Right atrium auricular region (tissue), 2 donors: ENCODE measurements around the gene PNP. TPM values are rescaled to one million over a fixed set of nuclear protein-coding genes. Genes with fewer than 3 reads are reported as not detected.
"Not testable (repeated sequence)": the region's sequence is repeated elsewhere in the genome, so short reads cannot be mapped to it uniquely, and the experiment has no call there.

Source experiments
- DNase-seq: peaks from one replicate; pipeline ENCODE4 v3.0.0-alpha.2; 2019; ENCODE audit warnings: low spot score
- H3K27ac ChIP-seq, 2 donors: fragments of 200-600 bp; sonication (generic); 1 replicate in 1 of 2; 2 replicates in 1 of 2; pipeline ENCODE4 v1.5.1; 2016 to 2019
- H3K27me3 ChIP-seq, 2 donors: fragments of 200-600 bp; sonication (generic); one replicate each; pipeline versions ENCODE4 v1.5.1 to v1.6.0; 2017 to 2019
- H3K36me3 ChIP-seq: fragments of 200-600 bp; sonication (generic); one replicate; pipeline ENCODE4 v1.5.1; 2016
- H3K4me1 ChIP-seq, 2 donors: fragments of 200-600 bp; sonication (generic); one replicate each; pipeline versions ENCODE4 v1.5.1 to v1.6.0; 2017 to 2019
- H3K4me3 ChIP-seq, 2 donors: fragments of 200-600 bp; sonication (generic); 1 replicate in 1 of 2; 2 replicates in 1 of 2; pipeline ENCODE4 v1.5.1; 2017 to 2019; ENCODE audit warnings: mild to moderate bottlenecking in 1 of 2, moderate library complexity in 1 of 2
- H3K9me3 ChIP-seq, 2 donors: fragments of 200-600 bp; sonication (generic); one replicate each; pipeline ENCODE4 v1.5.1; 2019
- CTCF ChIP-seq, 2 donors: fragments of 200-600 bp; sonication (generic); IDR thresholded peaks; one replicate each; pipeline ENCODE4 v1.5.1; 2019; ENCODE audit warnings: antibody characterized with exemption in 2 of 2
- total RNA-seq, 2 donors: library from RNA; depleted of rRNA; stranded (reverse); fragments of >200 nt; gene quantifications; one replicate each; pipeline ENCODE4 v1.1.0, GENCODE V29; 2016

The PNP gene
- total RNA-seq, 2 donors from 2014 or later: 7.4 to 25.2 TPM

- TF ChIP-seq CTCF (IDR thresholded peaks at IDR 0.05): no peak
- H3K27me3 ChIP-seq: no peaks in the 10 kb centered on the region
- no peak for DNase-seq
- no peaks in the 10 kb centered on the region for H3K36me3 ChIP-seq
- no peaks in the 10 kb centered on the region for H3K4me1 ChIP-seq
- H3K9me3 ChIP-seq: no peaks in the 10 kb centered on the region
- no peak overlapping the region for H3K4me3 ChIP-seq
- peak overlapping the region in 1 of 2 donors; percentile 15 for H3K27ac ChIP-seq
Measured at GRCh38 chr14:20498622-20499021, 29.4 kb downstream of the PNP start.

GRCh38 chr14:20499108-20499507 is 29.9 kb downstream of the PNP start:
- H3K36me3 ChIP-seq: no peaks in the 10 kb centered on the region
- TF ChIP-seq CTCF (IDR thresholded peaks at IDR 0.05): no peak
- H3K4me3 ChIP-seq: no peak overlapping the region
- no peak for DNase-seq
- no peaks in the 10 kb centered on the region for H3K27me3 ChIP-seq
- no peaks in the 10 kb centered on the region for H3K9me3 ChIP-seq
- H3K27ac ChIP-seq: peak overlapping the region in 1 of 2 donors; percentile 19
- no peaks in the 10 kb centered on the region for H3K4me1 ChIP-seq

GRCh38 chr14:20499881-20500280 is 30.7 kb downstream of the PNP start:
- no peaks in the 10 kb centered on the region for H3K4me1 ChIP-seq
- no peak overlapping the region for H3K27ac ChIP-seq
- no peak for TF ChIP-seq CTCF (IDR thresholded peaks at IDR 0.05)
- H3K27me3 ChIP-seq: no peaks in the 10 kb centered on the region
- DNase-seq: no peak
- H3K4me3 ChIP-seq: no peak overlapping the region
- no peaks in the 10 kb centered on the region for H3K36me3 ChIP-seq
- H3K9me3 ChIP-seq: no peaks in the 10 kb centered on the region

- Histone ChIP-seq H3K4me3 (no peak overlapping the region), H3K36me3 (no peaks in the 10 kb centered on the region), H3K4me1 (no peaks in the 10 kb centered on the region), H3K9me3 (no peaks in the 10 kb centered on the region), H3K27me3 (no peaks in the 10 kb centered on the region), H3K27ac (no peak overlapping the region)
- TF ChIP-seq CTCF (IDR thresholded peaks at IDR 0.05): no peak
- DNase-seq: no peak
Measured at GRCh38 chr14:20501346-20501745, 32.1 kb downstream of the PNP start.

- Histone ChIP-seq H3K4me3 (no peak overlapping the region), H3K27ac (no peak overlapping the region), H3K4me1 (no peaks in the 10 kb centered on the region), H3K27me3 (no peaks in the 10 kb centered on the region), H3K36me3 (no peaks in the 10 kb centered on the region), H3K9me3 (no peaks in the 10 kb centered on the region)
- DNase-seq: no peak
- no peak for TF ChIP-seq CTCF (IDR thresholded peaks at IDR 0.05)
Measured at GRCh38 chr14:20503898-20504297, 34.7 kb downstream of the PNP start.

GRCh38 chr14:20506276-20506675 is 37.1 kb downstream of the PNP start:
- not testable (repeated sequence) for DNase-seq, H3K4me1 ChIP-seq, H3K27ac ChIP-seq, H3K36me3 ChIP-seq, H3K4me3 ChIP-seq, H3K27me3 ChIP-seq, H3K9me3 ChIP-seq

GRCh38 chr14:20506752-20507151 is 37.5 kb downstream of the PNP start:
- H3K4me3 ChIP-seq, H3K9me3 ChIP-seq, DNase-seq, H3K36me3 ChIP-seq, H3K4me1 ChIP-seq, H3K27me3 ChIP-seq, H3K27ac ChIP-seq: not testable (repeated sequence)

GRCh38 chr14:20507537-20507936 is 38.3 kb downstream of the PNP start:
- H3K4me3 ChIP-seq, DNase-seq, H3K4me1 ChIP-seq, H3K27me3 ChIP-seq, H3K27ac ChIP-seq, H3K9me3 ChIP-seq, H3K36me3 ChIP-seq: not testable (repeated sequence)
